HEK293T (cell line): ENCODE data around the gene NMUR1.

Experiments
- CTCF ChIA-PET: fragments of 350-600 bp; formaldehyde crosslinking; extraction: SDS; loops from one replicate; lab custom pipeline; 2021; ENCODE audit warnings: antibody characterized with exemption, inconsistent platforms; lab: Yijun Ruan, JAX
- POLR2A ChIA-PET: fragments of 350-600 bp; formaldehyde crosslinking; extraction: SDS; loops from one replicate; lab custom pipeline; 2020; ENCODE audit warnings: antibody characterized with exemption, inconsistent platforms; lab: Yijun Ruan, JAX
- DNase-seq: peaks from one replicate; pipeline ENCODE4 v3.0.0; 2012; ENCODE audit warnings: mixed read lengths; ENCODE audit errors: extremely low spot score
- ARNT ChIP-seq: fragments of 450-650 bp; IDR thresholded peaks from 2 replicates; pipeline ENCODE4 v1.6.1; 2017; ENCODE audit warnings: mild to moderate bottlenecking
- BHLHE40 ChIP-seq: fragments of 450-650 bp; IDR thresholded peaks from 2 replicates; pipeline ENCODE4 v1.6.1; 2016; ENCODE audit warnings: mild to moderate bottlenecking, moderate library complexity, borderline replicate concordance
- CTBP1 ChIP-seq: fragments of 450-650 bp; IDR thresholded peaks from 2 replicates; pipeline ENCODE4 v1.6.1; 2016; ENCODE audit warnings: borderline replicate concordance
- ELF4 ChIP-seq: fragments of 450-650 bp; IDR thresholded peaks from 2 replicates; pipeline ENCODE4 v1.6.1; 2017; ENCODE audit warnings: antibody characterized with exemption
- FOXA1 ChIP-seq: fragments of 450-650 bp; IDR thresholded peaks from 2 replicates; pipeline ENCODE4 v1.6.1; 2016; ENCODE audit warnings: mild to moderate bottlenecking
- FOXK2 ChIP-seq: fragments of 450-650 bp; IDR thresholded peaks from 2 replicates; pipeline ENCODE4 v1.6.1; 2016; ENCODE audit warnings: mild to moderate bottlenecking
- FOXM1 ChIP-seq: fragments of 450-650 bp; IDR thresholded peaks from 2 replicates; pipeline ENCODE4 v1.6.1; 2017; ENCODE audit warnings: mild to moderate bottlenecking, borderline replicate concordance
- HDGF ChIP-seq: fragments of 450-650 bp; IDR thresholded peaks from 2 replicates; pipeline ENCODE4 v1.6.1; 2017; ENCODE audit warnings: antibody characterized with exemption, borderline replicate concordance
- L3MBTL2 ChIP-seq: fragments of 450-650 bp; conservative IDR thresholded peaks from 2 replicates; pipeline ENCODE4 v1.6.1; 2016; ENCODE audit warnings: mild to moderate bottlenecking
- LEF1 ChIP-seq: fragments of 450-650 bp; IDR thresholded peaks from 2 replicates; pipeline ENCODE4 v1.6.1; 2017; ENCODE audit warnings: mild to moderate bottlenecking, borderline replicate concordance
- NFRKB ChIP-seq: fragments of 450-650 bp; IDR thresholded peaks from 2 replicates; pipeline ENCODE4 v1.6.1; 2016; ENCODE audit warnings: mild to moderate bottlenecking, moderate library complexity
- PKNOX1 ChIP-seq: fragments of 450-650 bp; IDR thresholded peaks from 2 replicates; pipeline ENCODE4 v1.6.1; 2016
- SP1 ChIP-seq: fragments of 450-650 bp; IDR thresholded peaks from 2 replicates; pipeline ENCODE4 v1.6.1; 2017
- SUZ12 ChIP-seq: fragments of 450-650 bp; IDR thresholded peaks from 2 replicates; pipeline ENCODE4 v1.6.1; 2016; ENCODE audit warnings: mild to moderate bottlenecking
- TARDBP ChIP-seq: fragments of 450-650 bp; IDR thresholded peaks from 2 replicates; pipeline ENCODE4 v1.6.1; 2016
- ZNF384 ChIP-seq: fragments of 450-650 bp; IDR thresholded peaks from 2 replicates; pipeline ENCODE4 v1.6.1; 2016

Gene NMUR1

GRCh38 chr2:231503766-231504165 is 26.5 kb downstream of the NMUR1 start:
- ChIA-PET POLR2A (no interaction called here), CTCF (no interaction called here)
- DNase-seq, result no peak
- no peak for TF ChIP-seq LEF1
- no peak for TF ChIP-seq BHLHE40
- no peak for TF ChIP-seq FOXM1
- TF ChIP-seq SUZ12, result no peak
- TF ChIP-seq TARDBP, result no peak

- CTCF ChIA-PET, result interaction anchor here (0.8 kb wide), 1 partner anchor 15 kb away, joined by 7 read pairs; no protein-coding TSS in a partner anchor
Observed at GRCh38 chr2:231502596-231502995, 27.6 kb downstream of the NMUR1 start.

GRCh38 chr2:231497651-231498050 is 32.6 kb downstream of the NMUR1 start:
- TF ChIP-seq TARDBP (no peak), PKNOX1 (no peak), HDGF (no peak), SP1 (no peak), ELF4 (no peak), CTBP1 (no peak), ARNT (no peak), ZNF384 (no peak), FOXM1 (no peak), FOXA1 (no peak)
- ChIA-PET POLR2A (no interaction called here), CTCF (no interaction called here)
- DNase-seq, result no peak

More at GRCh38 chr2:231502596-231502995, 27.6 kb downstream of the NMUR1 start:
- POLR2A ChIA-PET, result no interaction called here
- no peak for DNase-seq
- no peak for TF ChIP-seq SUZ12
- TF ChIP-seq FOXA1, result no peak
- no peak for TF ChIP-seq LEF1

GRCh38 chr2:231494669-231495068 is 35.6 kb downstream of the NMUR1 start:
- ChIA-PET POLR2A (no interaction called here), CTCF (no interaction called here)
- TF ChIP-seq PKNOX1, result no peak
- no peak for TF ChIP-seq NFRKB
- TF ChIP-seq ELF4, result no peak
- TF ChIP-seq BHLHE40, result no peak
- no peak for TF ChIP-seq FOXK2
- no peak for TF ChIP-seq SP1
- TF ChIP-seq L3MBTL2, result no peak
- no peak for TF ChIP-seq HDGF
- TF ChIP-seq LEF1, result no peak
- TF ChIP-seq FOXM1, result no peak
- TF ChIP-seq SUZ12, result no peak
- no peak for TF ChIP-seq TARDBP
- TF ChIP-seq ZNF384, result no peak
- TF ChIP-seq FOXA1, result no peak
- DNase-seq, result no peak

- TF ChIP-seq CTBP1 (no peak), ARNT (no peak), HDGF (no peak), L3MBTL2 (no peak), NFRKB (no peak), FOXM1 (no peak), BHLHE40 (no peak), FOXA1 (no peak), TARDBP (no peak), ZNF384 (no peak), LEF1 (no peak), PKNOX1 (no peak), ELF4 (no peak), SUZ12 (no peak), FOXK2 (no peak), SP1 (no peak)
- no peak for DNase-seq
- ChIA-PET CTCF (interaction anchor here (0.6 kb wide), 1 partner anchor 8 kb away, joined by 3 read pairs; no protein-coding TSS in a partner anchor), POLR2A (interaction anchor here (1.4 kb wide), 1 partner anchor 27 kb away, joined by 9 read pairs; the partner anchor contains the start of gene NCL)
Observed at GRCh38 chr2:231490801-231491200, 39.4 kb downstream of the NMUR1 start.

- TF ChIP-seq FOXK2 (no peak), L3MBTL2 (no peak), SP1 (no peak), PKNOX1 (no peak), SUZ12 (no peak), ARNT (no peak), FOXA1 (no peak), CTBP1 (no peak), ELF4 (no peak), FOXM1 (no peak), TARDBP (no peak), NFRKB (no peak)
- no peak for DNase-seq
- ChIA-PET POLR2A (interaction anchor here (1.4 kb wide), 1 partner anchor 26 kb away, joined by 9 read pairs; the partner anchor contains the start of gene NCL), CTCF (no interaction called here)
Observed at GRCh38 chr2:231489990-231490389, 40.3 kb downstream of the NMUR1 start.
